GM23338 (cell line): ENCODE measurements around the gene YJEFN3. TPM values are rescaled to one million over a fixed set of nuclear protein-coding genes. Genes with fewer than 3 reads are reported as not detected.

ENCODE experiments used
- ATAC-seq: fragments of 200-7000 bp; cut with Tn5 transposase; 3 replicates; pipeline ENCODE4 v1.9.1; 2020
- DNase-seq: peaks from one replicate; pipeline ENCODE4 v3.0.0-alpha.2; 2015; ENCODE audit warnings: low spot score
- H2AFZ ChIP-seq: fragments of 200-600 bp; sonication (generic); 2 replicates; pipeline ENCODE4 v1.8.0; 2016; ENCODE audit warnings: antibody characterized with exemption, mild to moderate bottlenecking, moderate library complexity
- H3F3A ChIP-seq: fragments of 200-600 bp; sonication (generic); replicated peaks from 2 replicates; pipeline ENCODE4 v1.8.0; 2017; ENCODE audit warnings: antibody characterized with exemption, mixed run types, low read depth
- H3K27ac ChIP-seq: fragments of 200-600 bp; sonication (generic); 2 replicates; pipeline ENCODE4 v1.6.1; 2016; ENCODE audit warnings: low read depth
- H3K27me3 ChIP-seq: fragments of 200-600 bp; sonication (generic); 2 replicates; pipeline ENCODE4 v1.8.0; 2016; ENCODE audit warnings: mild to moderate bottlenecking, mixed run types, moderate library complexity; ENCODE audit not compliant: insufficient read depth
- H3K36me3 ChIP-seq: fragments of 200-600 bp; sonication (generic); 2 replicates; pipeline ENCODE4 v1.8.0; 2016; ENCODE audit warnings: mild to moderate bottlenecking; ENCODE audit not compliant: insufficient read depth
- H3K4me1 ChIP-seq: fragments of 200-600 bp; sonication (generic); 2 replicates; pipeline ENCODE4 v1.8.0; 2016; ENCODE audit warnings: mild to moderate bottlenecking, moderate library complexity; ENCODE audit not compliant: insufficient read depth
- H3K4me2 ChIP-seq: fragments of 200-600 bp; sonication (generic); 2 replicates; pipeline ENCODE4 v1.7.1; 2017; ENCODE audit warnings: mixed run types
- H3K4me3 ChIP-seq: fragments of 200-600 bp; sonication (generic); 2 replicates; pipeline ENCODE4 v1.6.1; 2016; ENCODE audit warnings: mixed run types
- H3K79me2 ChIP-seq: fragments of 200-600 bp; sonication (generic); replicated peaks from 2 replicates; pipeline ENCODE4 v1.8.0; 2017; ENCODE audit warnings: mild to moderate bottlenecking; ENCODE audit not compliant: insufficient read depth
- H3K9me2 ChIP-seq: fragments of 200-600 bp; sonication (generic); 2 replicates; pipeline ENCODE4 v1.8.0; 2017; ENCODE audit not compliant: insufficient read depth
- H4K20me1 ChIP-seq: fragments of 200-600 bp; sonication (generic); replicated peaks from 2 replicates; pipeline ENCODE4 v1.8.0; 2017; ENCODE audit warnings: mild to moderate bottlenecking; ENCODE audit not compliant: insufficient read depth
- H3K27ac Mint-ChIP-seq: 2 replicates; pipeline ENCODE4 v1.8.0; 2020; ENCODE audit warnings: inconsistent platforms, mild to moderate bottlenecking, moderate library complexity, mixed read lengths
- H3K27me3 Mint-ChIP-seq: 3 replicates; pipeline ENCODE4 v1.8.0; 2022; ENCODE audit warnings: low read depth, mild to moderate bottlenecking, moderate library complexity, mixed read lengths, inconsistent platforms; ENCODE audit not compliant: insufficient read depth, poor library complexity
- H3K36me3 Mint-ChIP-seq: 3 replicates; pipeline ENCODE4 v1.8.0; 2021; ENCODE audit warnings: low read depth, mild to moderate bottlenecking, inconsistent platforms, moderate library complexity, mixed read lengths
- H3K4me1 Mint-ChIP-seq: 3 replicates; pipeline ENCODE4 v1.8.0; 2020; ENCODE audit warnings: mild to moderate bottlenecking, inconsistent platforms, mixed read lengths
- H3K4me3 Mint-ChIP-seq: 3 replicates; pipeline ENCODE4 v1.8.0; 2021; ENCODE audit warnings: moderate library complexity, mild to moderate bottlenecking, inconsistent platforms, mixed read lengths
- H3K9me3 Mint-ChIP-seq: 3 replicates; pipeline ENCODE4 v1.8.0; 2020; ENCODE audit warnings: moderate library complexity, mild to moderate bottlenecking, inconsistent platforms, mixed read lengths
- CREB1 ChIP-seq: fragments of 250-450 bp; sonication (Bioruptor Pico); IDR thresholded peaks from 2 replicates; pipeline ENCODE4 v1.5.0; 2020; ENCODE audit warnings: low read depth, mild to moderate bottlenecking, moderate library complexity
- CTCF ChIP-seq, 2 experiments: fragments of 200-600 bp in 1 of 2; sonication (generic) in 1 of 2; conservative IDR thresholded peaks; 2 replicates each; pipeline versions ENCODE4 v1.5.1 to v1.6.1; 2016 to 2017; ENCODE audit warnings: antibody characterized with exemption in 2 of 2, low read depth in 2 of 2, mild to moderate bottlenecking in 2 of 2, moderate library complexity in 1 of 2
- ETS1 ChIP-seq: IDR thresholded peaks from 2 replicates; pipeline ENCODE4 v1.6.1; 2016; ENCODE audit warnings: antibody characterized with exemption
- EZH2phosphoT487 ChIP-seq: fragments of 200-600 bp; sonication (generic); IDR thresholded peaks from one replicate; pipeline ENCODE4 v1.8.1; 2018; ENCODE audit warnings: antibody characterized with exemption; ENCODE audit not compliant: unreplicated experiment
- NANOG ChIP-seq: IDR thresholded peaks from 2 replicates; pipeline ENCODE4 v1.6.1; 2016; ENCODE audit warnings: antibody characterized with exemption, borderline replicate concordance
- POLR2AphosphoS5 ChIP-seq: IDR thresholded peaks from 2 replicates; pipeline ENCODE4 v1.6.1; 2016; ENCODE audit warnings: antibody characterized with exemption, low read depth
- STAT1 ChIP-seq: IDR thresholded peaks from one replicate; pipeline ENCODE4 v1.6.1; 2016; ENCODE audit warnings: antibody characterized with exemption; ENCODE audit not compliant: unreplicated experiment
- ZNF114 ChIP-seq: fragments of 250-450 bp; sonication (Bioruptor Pico); IDR thresholded peaks from 2 replicates; pipeline ENCODE4 v1.5.0; 2020; ENCODE audit warnings: mild to moderate bottlenecking, moderate library complexity
- ZNF331 ChIP-seq: fragments of 250-450 bp; sonication (Bioruptor Pico); IDR thresholded peaks from 2 replicates; pipeline ENCODE4 v1.5.0; 2020; ENCODE audit warnings: low read depth, mild to moderate bottlenecking, moderate library complexity
- polyA plus RNA-seq: library from polyadenylated mRNA; unstranded; fragments of >200 nt; fragmentation: Nextera tagmentation; extraction: Ambion mirVana; gene quantifications from 2 replicates; pipeline ENCODE4 v1.2.1, GENCODE V29; 2016
- total RNA-seq: library from RNA; depleted of rRNA; stranded (reverse); fragments of >200 nt; shearing (Covaris generic); gene quantifications from 2 replicates; pipeline ENCODE4 v1.2.3, GENCODE V29; 2014

YJEFN3 gene
- total and polyA plus RNA-seq, 2 experiments from 2014 or later, result 3.5 to 6.5 TPM

- DNase-seq (peak; percentile 54), ATAC-seq (peak; percentile 81)
- H3K27ac ChIP-seq, result no peak overlapping the region
- H3K79me2 ChIP-seq, result no peaks in the 10 kb centered on the region
- Mint-ChIP-seq H3K9me3 (no peaks in the 10 kb centered on the region; the same call in 2 of the 3 replicates), H3K36me3 (peaks cover 3% of the 10 kb centered on the region; the same call in 1 of the 3 replicates), H3K27ac (no peak overlapping the region), H3K4me1 (peaks cover 10% of the 10 kb centered on the region; the same call in 2 of the 3 replicates), H3K27me3 (peaks cover 8% of the 10 kb centered on the region), H3K4me3 (no peak overlapping the region)
- no peaks in the 10 kb centered on the region for H3K9me2 ChIP-seq
- peak; percentile 41 to 73 for TF ChIP-seq CTCF (conservative IDR thresholded peaks at IDR 0.05; ENCODE audit: low read depth in 2 of 2)
- no peak for TF ChIP-seq STAT1
- peaks cover 10% of the 10 kb centered on the region; the same call in 1 of the 2 replicates for H3K4me1 ChIP-seq
- no peak overlapping the region for H2AFZ ChIP-seq
- no peaks in the 10 kb centered on the region for H4K20me1 ChIP-seq
- 0 out of 2 replicates have a peak, but pooled peaks cover 8% of the 10 kb centered on the region for H3F3A ChIP-seq
- H3K4me2 ChIP-seq, result no peak overlapping the region
- H3K36me3 ChIP-seq, result no peaks in the 10 kb centered on the region
- H3K4me3 ChIP-seq, result no peak overlapping the region
- no peaks in the 10 kb centered on the region for H3K27me3 ChIP-seq
These were observed 34.1 kb downstream of the YJEFN3 start for GRCh38 chr19:19562665-19563347.

GRCh38 chr19:19563348-19563848, 34.7 kb downstream of the YJEFN3 start:
- no peaks in the 10 kb centered on the region; the same call in 2 of the 3 replicates for H3K9me3 Mint-ChIP-seq
- no peak for TF ChIP-seq NANOG
- TF ChIP-seq ZNF114, result no peak
- TF ChIP-seq STAT1, result no peak
- no peak for TF ChIP-seq CREB1 (CRISPR knock-in tag)
- TF ChIP-seq EZH2phosphoT487, result no peak
- no peak for TF ChIP-seq ETS1
- TF ChIP-seq ZNF331 (CRISPR knock-in tag), result no peak
- no peak for TF ChIP-seq POLR2AphosphoS5
- H3K4me1 ChIP-seq, result peaks cover 10% of the 10 kb centered on the region; the same call in 1 of the 2 replicates
- DNase-seq (no peak), ATAC-seq (no peak)
- H4K20me1 ChIP-seq, result no peaks in the 10 kb centered on the region
- peaks cover 3% of the 10 kb centered on the region; the same call in 1 of the 3 replicates for H3K36me3 Mint-ChIP-seq
- no peaks in the 10 kb centered on the region for H3K27me3 ChIP-seq
- no peak overlapping the region for H3K4me3 Mint-ChIP-seq
- no peaks in the 10 kb centered on the region for H3K79me2 ChIP-seq
- no peak overlapping the region for H3K4me3 ChIP-seq
- 0 out of 2 replicates have a peak, but pooled peaks cover 7% of the 10 kb centered on the region for H3F3A ChIP-seq
- no peaks in the 10 kb centered on the region for H3K36me3 ChIP-seq
- peaks cover 10% of the 10 kb centered on the region for H3K27me3 Mint-ChIP-seq
- H3K9me2 ChIP-seq, result no peaks in the 10 kb centered on the region
- no peak overlapping the region for H3K27ac Mint-ChIP-seq
- H3K4me1 Mint-ChIP-seq, result peaks cover 10% of the 10 kb centered on the region; the same call in 2 of the 3 replicates
- no peak overlapping the region for H3K4me2 ChIP-seq
- H3K27ac ChIP-seq, result no peak overlapping the region
- no peak overlapping the region for H2AFZ ChIP-seq
